Heart right ventricle (tissue), 16 donors: ENCODE results near the gene AQP12A. TPM values are rescaled to one million over a fixed set of nuclear protein-coding genes. Genes with fewer than 3 reads are reported as not detected.

Experiments
- ATAC-seq, 8 donors: fragments of 200-7000 bp; cut with Tn5 transposase; one replicate each; pipeline ENCODE4 v1.9.1; 2020; ENCODE audit warnings: mild to moderate bottlenecking in 8 of 8, moderate library complexity in 8 of 8, moderate number of reproducible peaks in 1 of 8
- DNase-seq, 2 donors: peaks; one replicate each; pipeline ENCODE4 v3.0.0-alpha.2; 2020
- H3K27ac ChIP-seq, 10 donors: fragments of 200-600 bp; sonication (generic) in 2 of 10; one replicate each; pipeline versions ENCODE4 v1.5.0 to v1.8.0; 2020 to 2022; ENCODE audit warnings: mild to moderate bottlenecking in 3 of 10
- H3K27me3 ChIP-seq, 7 donors: fragments of 200-600 bp; one replicate each; pipeline ENCODE4 v1.8.0; 2021 to 2022; ENCODE audit warnings: mild to moderate bottlenecking in 2 of 7
- H3K36me3 ChIP-seq, 9 donors: fragments of 200-600 bp; sonication (generic) in 1 of 9; one replicate each; pipeline versions ENCODE4 v1.5.0 to v1.8.0; 2020 to 2022; ENCODE audit warnings: mild to moderate bottlenecking in 2 of 9
- H3K4me1 ChIP-seq, 9 donors: fragments of 200-600 bp; sonication (generic) in 1 of 9; one replicate each; pipeline versions ENCODE4 v1.5.0 to v1.8.0; 2020 to 2022; ENCODE audit warnings: mild to moderate bottlenecking in 4 of 9
- H3K4me3 ChIP-seq, 10 donors: fragments of 200-600 bp; sonication (generic) in 2 of 10; one replicate each; pipeline versions ENCODE4 v1.5.0 to v1.8.0; 2020 to 2022; ENCODE audit warnings: mild to moderate bottlenecking in 7 of 10, moderate library complexity in 2 of 10
- H3K9me3 ChIP-seq, 11 donors: fragments of 200-600 bp in 10 of 11; sonication (generic) in 2 of 11; one replicate each; pipeline versions ENCODE4 v1.5.0 to v1.8.0; 2013 to 2022; ENCODE audit warnings: mild to moderate bottlenecking in 2 of 11, control low read depth in 1 of 11, moderate library complexity in 1 of 11
- CTCF ChIP-seq, 9 donors: fragments of 200-600 bp; sonication (generic) in 2 of 9; IDR thresholded peaks; one replicate each; pipeline versions ENCODE4 v1.5.0 to v1.8.0; 2021 to 2022; ENCODE audit warnings: antibody characterized with exemption in 9 of 9, mild to moderate bottlenecking in 5 of 9, moderate library complexity in 1 of 9
- WGBS, 2 donors: extraction: QIAGEN DNeasy Blood & Tissue Kit; methylation state at CpG; one replicate each; pipeline ENCODE4 v1.1.7; 2013; ENCODE audit warnings: inconsistent platforms in 1 of 2; 5-methylcytosine and 5-hydroxymethylcytosine counted together
- intact Hi-C, 10 donors: fragments of 100-400 bp; cut with DNase I; formaldehyde crosslinking; loops; one replicate each; pipeline versions ENCODE4 v1.11.1 to v1.14.2; 2022
- polyA plus RNA-seq, 2 donors: library from polyadenylated mRNA; stranded (reverse); fragments of 200-250 nt; gene quantifications; one replicate each; pipeline ENCODE4 v1.2.3, GENCODE V29; 2013
- total RNA-seq, 10 donors: library from RNA; stranded (reverse); fragmentation: NEBNext Ultra II Directional in 3 of 10; extraction: Animal tissue kit (Norgen Biotek cat#: 25700) in 3 of 10; gene quantifications; one replicate each; pipeline versions ENCODE4 v1.2.1 to v1.2.4, GENCODE V29; 2021 to 2023
- donor health status: Arrhythmogenic right ventricular cardiomyopathy.
- donor health status: ischemic (EF 13 %, LVEDD 7.1; RV severe dilation, severe dysfunction).
- donor health status: healthy with polysubstance abuse.
- donor health status: DM: no; HTN: yes; CAD: no.
- donor health status: DM: no; HTN: no; CAD: no.
- donor health status: ischemic (EF 25% LVEDD 6.9; RV normal size, moderate dysfunction).
- donor health status: ischemic (EF 25% LVEDD 5.7; RV mildly dilated, moderate dysfunction).
- donor health status: healthy.
- donor health status: DM: yes; HTN: yes; CAD: no.
- donor health status: Ischemic cardiomyopathy.
- donor health status: ischemic (EF 35%, LVEDD 5.7; RV mildly dilated, moderate dysfunction).
- donor health status: nonischemic (EF 11% LVEDD 7.7; RV severe dilation, severe dysfunction).
- donor health status: DM: yes; HTN: yes; CAD: no.
- donor health status: PGD.
- donor health status: ischemic (EF 29% LVEDD 5.4; RV normal size, mild dysfunction).
- donor health status: nonischemic (EF 23%, LVEDD 6.1; RV moderate dilation, normal function).

The AQP12A gene
- total and polyA plus RNA-seq, 12 donors, result not detected

DNA sequence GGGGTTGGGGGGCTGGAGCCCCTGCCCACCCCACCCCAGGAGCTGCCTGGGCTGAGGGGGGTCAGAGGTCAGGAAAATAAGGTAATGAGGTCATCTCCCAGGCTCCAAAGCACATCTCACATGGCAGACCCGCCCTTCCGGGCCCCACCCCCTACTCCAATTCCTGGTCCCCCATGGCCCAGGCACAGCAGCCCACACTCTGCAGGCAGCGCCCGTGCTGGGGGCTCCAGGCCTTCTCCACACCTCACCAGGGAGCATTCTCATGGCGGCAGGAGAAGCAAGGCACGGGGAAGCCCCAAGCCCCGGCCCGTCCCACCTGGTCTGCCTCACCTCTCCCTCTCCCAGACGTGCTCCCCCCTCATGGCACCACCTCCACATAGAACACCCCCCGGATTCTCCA, 43.8 kb downstream of the AQP12A start:
- TF ChIP-seq CTCF (IDR thresholded peaks at IDR 0.05), result no peak
- intact Hi-C loops, result no loop called here

GRCh38 chr2:240736281-240737250, 44.9 kb downstream of the AQP12A start:
- no peak overlapping the region for H3K4me3 ChIP-seq
- H3K9me3 ChIP-seq, result no peaks in the 10 kb centered on the region
- no peaks in the 10 kb centered on the region for H3K36me3 ChIP-seq
- peaks cover 0 to 20% (median 7%) of the 10 kb centered on the region in 7 donors for H3K27me3 ChIP-seq
- DNase-seq (no peak), ATAC-seq (no peak)
- no peak for TF ChIP-seq CTCF (IDR thresholded peaks at IDR 0.05)
- 83 to 84% methylated on average over 35 of the region's 35 CpGs for WGBS, 2 donors
- H3K4me1 ChIP-seq, result no peaks in the 10 kb centered on the region
- intact Hi-C loops, result no loop called here
- H3K27ac ChIP-seq, result no peak overlapping the region

More for the DNA sequence above, 43.8 kb downstream of the AQP12A start:
- H3K27me3 ChIP-seq, result peaks cover 0 to 31% (median 10%) of the 10 kb centered on the region in 7 donors
- H3K4me3 ChIP-seq, result no peak overlapping the region
- no peak for DNase-seq
- H3K27ac ChIP-seq, result no peak overlapping the region
- H3K4me1 ChIP-seq, result no peaks in the 10 kb centered on the region
- H3K36me3 ChIP-seq, result no peaks in the 10 kb centered on the region
- 87 to 89% methylated on average over 9 to 10 of the region's 10 CpGs for WGBS, 2 donors
- H3K9me3 ChIP-seq, result no peaks in the 10 kb centered on the region
- no peak for ATAC-seq

DNA sequence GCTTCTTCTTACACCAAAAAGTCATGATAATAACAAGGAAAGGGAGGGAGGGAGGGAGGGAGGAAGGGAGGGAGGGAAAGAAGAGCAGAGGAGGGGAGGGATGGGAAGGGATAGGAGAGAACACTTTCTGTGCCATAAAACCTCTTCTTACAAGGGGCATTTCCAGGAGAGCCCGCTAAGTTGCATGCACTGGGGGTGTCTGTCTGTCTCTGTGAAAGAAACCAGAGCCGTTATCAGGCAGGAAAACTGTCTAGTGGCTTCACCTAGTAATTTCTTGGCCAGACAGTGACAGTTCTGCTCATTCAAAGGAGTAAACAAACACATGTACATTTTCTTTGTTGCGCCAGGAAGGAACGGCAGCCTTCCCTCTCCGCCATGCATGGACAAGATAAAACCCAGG, 45.8 kb downstream of the AQP12A start:
- Histone ChIP-seq H3K9me3 (no peaks in the 10 kb centered on the region), H3K27me3 (peaks cover 0 to 20% (median 7%) of the 10 kb centered on the region in 7 donors), H3K4me3 (no peak overlapping the region), H3K36me3 (no peaks in the 10 kb centered on the region), H3K4me1 (no peaks in the 10 kb centered on the region), H3K27ac (no peak overlapping the region)
- TF ChIP-seq CTCF (IDR thresholded peaks at IDR 0.05), result no peak
- ATAC-seq (no peak), DNase-seq (no peak)
- WGBS, 2 donors, result 49 to 58% methylated on average over 5 of the region's 5 CpGs
- intact Hi-C loops, result no loop called here

GRCh38 chr2:240737958-240738357, 46.3 kb downstream of the AQP12A start:
- intact Hi-C loops, result no loop called here
- H3K9me3 ChIP-seq, result no peaks in the 10 kb centered on the region
- TF ChIP-seq CTCF (IDR thresholded peaks at IDR 0.05), result no peak
- no peak for ATAC-seq
- H3K27me3 ChIP-seq, result peaks cover 0 to 20% (median 7%) of the 10 kb centered on the region in 7 donors
- DNase-seq, result no peak
- H3K4me3 ChIP-seq, result no peak overlapping the region
- 84% methylated on average over 7 of the region's 7 CpGs for WGBS, 2 donors
- H3K27ac ChIP-seq, result no peak overlapping the region
- H3K4me1 ChIP-seq, result no peaks in the 10 kb centered on the region
- no peaks in the 10 kb centered on the region for H3K36me3 ChIP-seq
